Motor neuron (in vitro differentiated cells): ENCODE data around the gene RAB37. TPM values are rescaled to one million over a fixed set of nuclear protein-coding genes. Genes with fewer than 3 reads are reported as not detected.

Experiments used
- ATAC-seq, 8 experiments: fragments of 200-7000 bp; cut with Tn5 transposase; replicated peaks in 6 of 8; 2 replicates each; pipeline ENCODE4 v1.8.0; 2021; ENCODE audit warnings: mild to moderate bottlenecking in 8 of 8, moderate library complexity in 8 of 8
- H3K27ac ChIP-seq, 2 donors: fragments of 250-450 bp; sonication (Bioruptor Pico); 2 replicates each; pipeline ENCODE4 v1.9.0; 2021; ENCODE audit warnings: antibody characterized with exemption in 2 of 2, mild to moderate bottlenecking in 2 of 2, moderate library complexity in 1 of 2
- H3K4me1 ChIP-seq, 2 donors: fragments of 250-450 bp; sonication (Bioruptor Pico); replicated peaks in 1 of 2; 2 replicates each; pipeline ENCODE4 v1.6.1; 2021; ENCODE audit warnings: antibody characterized with exemption in 2 of 2, mild to moderate bottlenecking in 2 of 2, moderate library complexity in 1 of 2
- H3K4me3 ChIP-seq, 5 donors: fragments of 250-450 bp; sonication (Bioruptor Pico); 2 replicates each; pipeline ENCODE4 v1.9.0; 2021; ENCODE audit warnings: antibody characterized with exemption in 5 of 5, mild to moderate bottlenecking in 5 of 5, moderate library complexity in 4 of 5
- WGBS, 10 experiments: fragments of 450-650 bp; shearing (Covaris generic); methylation state at CpG; one replicate each; pipeline ENCODE4 v1.0.0; 2022; 5-methylcytosine and 5-hydroxymethylcytosine counted together
- in situ Hi-C, 9 experiments: fragments of 400-800 bp; cut with MboI; loops; one replicate each; pipeline ENCODE4 v1.15.0; 2021; ENCODE audit warnings: low sequenced_read_pairs in 9 of 9, low pct_unique_long_range_greater_than_20kb in 2 of 9; ENCODE audit not compliant: unreplicated experiment in 9 of 9
- total RNA-seq, 8 experiments: library from RNA; unstranded; fragments of 300-600 nt; gene quantifications; 2 replicates each; pipeline versions ENCODE4 v1.2.3 to v1.2.4, GENCODE V29; 2022

Gene RAB37
- 1 to 10 TPM in 1 of 8 experiments, under 1 TPM in 7; 0.14 to 1.2 (median 0.43) TPM for total RNA-seq

- ATAC-seq = peak; percentile 53 to 84 (median 76)
- Histone ChIP-seq H3K4me3 (peak within 1 kb of the TSS in 3 of 5 donors; percentile 5 to 15 (median 7)), H3K27ac (no peak within 1 kb of the TSS), H3K4me1 (peaks cover 6 to 20% of the 10 kb centered on the region in 2 donors)
- in situ Hi-C loops = no loop called here
- WGBS, 10 experiments = 0 to 13% (median 1%) methylated on average over 3 to 22 of the region's 67 CpGs; no CpG with 5 or more reads in 6 of the 10 experiments
Observed at GRCh38 chr17:74736513-74737298, at the start of gene RAB37. Gene RAB37, plus strand, starts transcription at chr17:74737256. Its CDS starts 17 bp downstream, at chr17:74737273.

GRCh38 chr17:74687886-74688285 is 49.2 kb upstream of the RAB37 start:
- H3K4me3 ChIP-seq = no peak overlapping the region
- 0 to 76% (median 38%) methylated on average over 1 to 3 of the region's 3 CpGs; no CpG with 5 or more reads in 6 of the 10 experiments for WGBS, 10 experiments
- ATAC-seq = no peak
- in situ Hi-C loops = no loop called here
- H3K4me1 ChIP-seq = no peaks in the 10 kb centered on the region
- H3K27ac ChIP-seq = no peak overlapping the region

- in situ Hi-C loops = no loop called here
- WGBS, 10 experiments = 0 to 73% (median 60%) methylated on average over 1 to 6 of the region's 6 CpGs; no CpG with 5 or more reads in 3 of the 10 experiments
- Histone ChIP-seq H3K4me3 (no peak overlapping the region), H3K4me1 (no peaks in the 10 kb centered on the region), H3K27ac (no peak overlapping the region)
- ATAC-seq = no peak
Observed at GRCh38 chr17:74690409-74690825, 46.6 kb upstream of the RAB37 start.

GRCh38 chr17:74691151-74691550 is 45.9 kb upstream of the RAB37 start:
- Histone ChIP-seq H3K27ac (no peak overlapping the region), H3K4me1 (no peaks in the 10 kb centered on the region), H3K4me3 (no peak overlapping the region)
- no peak for ATAC-seq
- 0 to 60% (median 48%) methylated on average over 1 to 8 of the region's 8 CpGs; no CpG with 5 or more reads in 2 of the 10 experiments for WGBS, 10 experiments
- in situ Hi-C loops = no loop called here

- in situ Hi-C loops = no loop called here
- no peak for ATAC-seq
- no peak overlapping the region for H3K4me3 ChIP-seq
- no peaks in the 10 kb centered on the region for H3K4me1 ChIP-seq
- 0 to 80% (median 64%) methylated on average over 1 to 4 of the region's 4 CpGs; no CpG with 5 or more reads in 3 of the 10 experiments for WGBS, 10 experiments
- no peak overlapping the region for H3K27ac ChIP-seq
Observed at GRCh38 chr17:74694081-74694480, 43.0 kb upstream of the RAB37 start.

GRCh38 chr17:74695629-74696028 is 41.4 kb upstream of the RAB37 start:
- H3K27ac ChIP-seq = no peak overlapping the region
- no peaks in the 10 kb centered on the region for H3K4me1 ChIP-seq
- WGBS, 10 experiments = 39% methylated on average over 2 of the region's 11 CpGs; no CpG with 5 or more reads in 9 of the 10 experiments
- in situ Hi-C loops = no loop called here
- H3K4me3 ChIP-seq = no peak overlapping the region
- no peak for ATAC-seq

GRCh38 chr17:74697515-74697914 is 39.5 kb upstream of the RAB37 start:
- 20 to 100% (median 68%) methylated on average over 1 to 2 of the region's 2 CpGs; no CpG with 5 or more reads in 6 of the 10 experiments for WGBS, 10 experiments

GRCh38 chr17:74698069-74698468 is 39.0 kb upstream of the RAB37 start:
- no peak for ATAC-seq
- in situ Hi-C loops = no loop called here

More at GRCh38 chr17:74697515-74697914, 39.5 kb upstream of the RAB37 start:
- ATAC-seq = no peak
- in situ Hi-C loops = no loop called here
- Histone ChIP-seq H3K4me3 (no peak overlapping the region), H3K27ac (no peak overlapping the region), H3K4me1 (no peaks in the 10 kb centered on the region)

GRCh38 chr17:74699236-74699635 is 37.8 kb upstream of the RAB37 start:
- ATAC-seq = no peak
- in situ Hi-C loops = no loop called here
- Histone ChIP-seq H3K4me3 (no peak overlapping the region), H3K27ac (no peak overlapping the region), H3K4me1 (no peaks in the 10 kb centered on the region)
- 30 to 86% (median 82%) methylated on average over 3 to 5 of the region's 9 CpGs; no CpG with 5 or more reads in 5 of the 10 experiments for WGBS, 10 experiments

More at GRCh38 chr17:74698069-74698468, 39.0 kb upstream of the RAB37 start:
- Histone ChIP-seq H3K4me3 (no peak overlapping the region), H3K27ac (no peak overlapping the region), H3K4me1 (no peaks in the 10 kb centered on the region)
- 72 to 82% (median 79%) methylated on average over 2 to 4 of the region's 7 CpGs; no CpG with 5 or more reads in 7 of the 10 experiments for WGBS, 10 experiments

- in situ Hi-C loops = loop anchor here in 1 of 9 experiments (25.0 kb wide), 1 partner anchor 90 kb away; the partner anchor contains the start of gene CD300E
- no peak overlapping the region for H3K27ac ChIP-seq
- no peak overlapping the region for H3K4me3 ChIP-seq
- no peaks in the 10 kb centered on the region for H3K4me1 ChIP-seq
- 0 to 84% (median 56%) methylated on average over 1 to 8 of the region's 9 CpGs for WGBS, 10 experiments
- no peak for ATAC-seq
Observed at GRCh38 chr17:74702116-74702871, 34.8 kb upstream of the RAB37 start.

- no peak overlapping the region for H3K4me3 ChIP-seq
- no peak overlapping the region for H3K27ac ChIP-seq
- ATAC-seq = no peak
- in situ Hi-C loops = loop anchor here in 1 of 9 experiments (25.0 kb wide), 1 partner anchor 91 kb away; the partner anchor contains the start of gene CD300E
- 0 to 33% (median 19%) methylated on average over 1 of the region's 2 CpGs; no CpG with 5 or more reads in 6 of the 10 experiments for WGBS, 10 experiments
- no peaks in the 10 kb centered on the region for H3K4me1 ChIP-seq
Observed at GRCh38 chr17:74703311-74703710, 33.7 kb upstream of the RAB37 start.

GRCh38 chr17:74704544-74704943 is 32.5 kb upstream of the RAB37 start:
- in situ Hi-C loops = loop anchor here in 1 of 9 experiments (25.0 kb wide), 1 partner anchor 92 kb away; the partner anchor contains the start of gene CD300E
- no peak overlapping the region for H3K4me3 ChIP-seq
- H3K4me1 ChIP-seq = no peaks in the 10 kb centered on the region
- H3K27ac ChIP-seq = no peak overlapping the region
- ATAC-seq = no peak
- 42 to 80% (median 70%) methylated on average over 2 to 8 of the region's 8 CpGs; no CpG with 5 or more reads in 3 of the 10 experiments for WGBS, 10 experiments
